Thyroid gland (tissue), 4 donors: ENCODE data around the gene NLRP5.

ENCODE experiments used
- CTCF ChIP-seq, 6 experiments: fragments of 200-600 bp in 3 of 6; fragments of 450-650 bp in 3 of 6; sonication (generic) in 3 of 6; IDR thresholded peaks; one replicate each; pipeline ENCODE4 v1.5.1; 2016 to 2019; ENCODE audit warnings: antibody characterized with exemption in 6 of 6, mild to moderate bottlenecking in 2 of 6, inconsistent platforms in 1 of 6, moderate library complexity in 1 of 6
- POLR2A ChIP-seq, 2 donors: fragments of 450-650 bp; IDR thresholded peaks; one replicate each; pipeline ENCODE4 v1.6.1; 2017; ENCODE audit warnings: antibody characterized with exemption in 2 of 2, mild to moderate bottlenecking in 2 of 2, moderate library complexity in 1 of 2

DNA sequence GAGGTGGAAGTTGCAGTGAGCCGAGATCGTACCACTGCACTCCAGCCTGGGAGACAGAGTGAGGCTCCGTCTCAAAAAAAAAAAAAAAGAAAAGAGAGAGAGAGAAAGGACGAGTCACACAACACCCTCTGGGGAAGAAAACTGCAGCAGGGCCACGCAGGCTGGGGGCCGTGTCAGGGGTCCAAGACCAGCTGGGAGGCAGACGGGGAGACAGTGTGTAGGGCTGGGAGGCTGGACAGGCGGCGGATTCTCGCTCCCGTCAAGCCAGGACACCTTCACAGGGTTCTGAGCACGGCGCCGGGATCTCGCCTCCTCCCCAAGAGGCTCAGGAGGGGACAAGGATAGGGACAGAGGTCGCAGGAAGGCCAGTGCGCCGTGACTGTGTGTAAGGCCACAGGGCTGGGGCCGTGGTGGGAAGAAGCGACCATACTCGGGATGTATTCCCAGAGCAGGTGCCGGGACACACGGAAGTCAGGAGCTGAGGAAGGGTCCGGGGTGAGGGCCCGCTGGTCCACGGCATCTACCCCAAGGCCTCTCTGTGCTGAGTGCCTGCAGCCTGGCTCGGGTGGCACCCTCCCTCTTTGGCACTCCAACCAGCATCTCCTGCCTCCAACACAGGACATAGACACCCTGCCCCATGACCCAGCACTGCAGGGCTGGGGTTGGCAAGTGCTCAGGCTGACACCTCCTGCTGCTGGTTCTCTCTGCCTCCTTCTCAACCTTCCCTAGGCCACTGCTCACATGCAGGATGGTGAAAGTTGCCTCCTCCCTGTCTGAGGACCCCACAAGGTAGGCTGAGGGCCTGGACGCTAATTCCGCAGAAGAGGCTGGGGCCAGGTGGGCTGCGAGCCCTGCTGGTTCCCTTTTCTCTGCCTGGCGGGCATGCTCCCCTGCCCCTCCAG is 113.3 kb downstream of the NLRP5 start:
- TF ChIP-seq POLR2A (IDR thresholded peaks at IDR 0.05) (no peak), CTCF (IDR thresholded peaks at IDR 0.05) (no peak)
